Spinal cord (tissue), 10 donors: ENCODE results near the gene AIP. TPM values are rescaled to one million over a fixed set of nuclear protein-coding genes. Genes with fewer than 3 reads are reported as not detected.

Experiments used
- DNase-seq, 6 donors: peaks; one replicate each; pipeline versions ENCODE4 v3.0.0 to v3.0.0-alpha.2; 2013 to 2015; ENCODE audit warnings: low spot score in 6 of 6, low read depth in 4 of 6
- H3K27ac ChIP-seq: one replicate; pipeline ENCODE4 v1.5.1; 2013; ENCODE audit warnings: low read depth, low read length, control low read depth
- H3K27me3 ChIP-seq: one replicate; pipeline ENCODE4 v1.6.1; 2013; ENCODE audit warnings: low read length; ENCODE audit not compliant: control insufficient read depth, insufficient read depth
- H3K36me3 ChIP-seq: one replicate; pipeline ENCODE4 v1.6.1; 2013; ENCODE audit warnings: low read length; ENCODE audit not compliant: control insufficient read depth, insufficient read depth
- H3K4me1 ChIP-seq: one replicate; pipeline ENCODE4 v1.6.1; 2013; ENCODE audit warnings: low read length; ENCODE audit not compliant: control insufficient read depth, insufficient read depth
- H3K4me3 ChIP-seq: one replicate; pipeline ENCODE4 v1.5.1; 2013; ENCODE audit warnings: low read depth, low read length, control low read depth
- H3K9me3 ChIP-seq: one replicate; pipeline ENCODE4 v1.6.1; 2013; ENCODE audit warnings: low read length; ENCODE audit not compliant: control insufficient read depth, insufficient read depth
- WGBS: methylation state at CpG from one replicate; pipeline ENCODE4 v1.1.5; 2013; ENCODE audit warnings: missing lambda C conversion rate; ENCODE audit not compliant: insufficient coverage; 5-methylcytosine and 5-hydroxymethylcytosine counted together
- polyA plus RNA-seq, 2 donors: library from polyadenylated mRNA; unstranded; fragments of 120-200 nt; gene quantifications; one replicate each; pipeline ENCODE4 v1.2.1, GENCODE V29; 2013; ENCODE audit not compliant: insufficient read length in 2 of 2
- total RNA-seq, 2 donors: library from RNA; depleted of rRNA in 1 of 2; stranded (reverse); fragments of 120-200 nt in 1 of 2; fragments of >200 nt in 1 of 2; gene quantifications; one replicate each; pipeline versions ENCODE4 v1.2.3 to v1.2.4, GENCODE V29; 2013 to 2014
- donor health status: healthy.

The AIP gene
- total and polyA plus RNA-seq, 4 donors = 47.0 to 77.4 (median 65.1) TPM

DNA sequence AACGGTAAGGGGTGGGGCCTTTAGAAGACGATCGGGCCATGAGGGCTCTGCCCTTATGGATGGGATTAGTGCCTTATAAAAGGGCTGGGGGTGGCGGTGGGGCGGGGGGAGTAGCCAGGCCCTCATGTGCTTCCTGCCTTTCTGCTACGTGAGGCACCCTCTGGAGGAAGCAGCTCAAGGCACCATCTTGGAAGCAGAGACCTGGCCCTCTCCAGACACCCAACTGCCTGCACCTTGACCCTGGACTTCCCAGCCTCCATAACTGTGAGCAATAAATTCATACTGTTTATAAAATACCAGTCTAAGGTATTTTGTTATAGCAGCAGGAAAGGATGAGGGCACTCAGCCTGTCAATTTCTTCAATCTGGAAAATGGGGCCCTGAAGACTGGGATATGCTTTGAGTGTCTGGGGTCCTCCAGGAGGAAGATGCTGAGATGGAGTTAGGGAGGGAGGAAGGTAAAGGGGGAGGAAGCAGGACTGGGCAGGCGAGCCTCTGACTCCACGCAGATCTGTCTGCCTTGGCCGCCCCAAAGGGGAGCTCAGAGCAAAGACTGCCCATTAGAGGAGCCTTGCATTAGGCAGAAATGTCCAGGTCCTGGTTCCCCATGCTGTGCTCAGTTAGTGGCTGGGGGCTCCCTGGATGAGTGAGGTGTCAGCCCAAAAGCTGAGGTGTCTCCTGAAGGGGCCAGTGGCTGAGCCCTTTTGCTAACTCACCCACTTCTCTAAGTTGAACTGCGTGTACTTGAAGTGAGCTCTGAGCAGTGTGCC, 35.1 kb downstream of the AIP start:
- WGBS = 75% methylated on average over 10 of the region's 10 CpGs
- Histone ChIP-seq H3K27ac (no peak overlapping the region), H3K27me3 (peaks cover 3% of the 10 kb centered on the region), H3K4me1 (no peaks in the 10 kb centered on the region), H3K9me3 (no peaks in the 10 kb centered on the region), H3K4me3 (no peak overlapping the region), H3K36me3 (no peaks in the 10 kb centered on the region)
- DNase-seq = no peak

DNA sequence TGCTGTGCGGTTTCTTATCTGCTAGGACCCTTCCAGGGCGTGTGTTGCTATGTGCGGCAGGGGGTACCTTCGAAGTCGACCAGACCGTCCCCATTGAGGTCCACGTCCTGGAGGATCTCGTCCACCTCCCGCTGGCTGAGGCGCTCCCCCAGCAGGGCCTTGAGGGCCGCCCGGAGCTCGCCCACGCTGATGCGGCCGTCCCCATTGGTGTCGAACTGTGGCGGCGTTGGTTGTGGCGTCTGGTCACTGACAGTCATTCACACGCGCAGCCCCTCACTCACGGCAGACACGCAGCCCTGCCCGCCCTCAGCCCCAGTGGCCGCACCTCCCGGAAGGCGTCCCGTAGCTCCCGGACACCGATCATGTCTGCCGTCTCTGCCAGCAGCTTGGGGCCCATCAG, 36.9 kb downstream of the AIP start:
- H3K9me3 ChIP-seq = no peaks in the 10 kb centered on the region
- WGBS = 87% methylated on average over 32 of the region's 32 CpGs
- H3K27ac ChIP-seq = no peak overlapping the region
- H3K4me3 ChIP-seq = no peak overlapping the region
- H3K27me3 ChIP-seq = no peaks in the 10 kb centered on the region
- no peak for DNase-seq
- H3K4me1 ChIP-seq = peaks cover 7% of the 10 kb centered on the region
- H3K36me3 ChIP-seq = no peaks in the 10 kb centered on the region

DNA sequence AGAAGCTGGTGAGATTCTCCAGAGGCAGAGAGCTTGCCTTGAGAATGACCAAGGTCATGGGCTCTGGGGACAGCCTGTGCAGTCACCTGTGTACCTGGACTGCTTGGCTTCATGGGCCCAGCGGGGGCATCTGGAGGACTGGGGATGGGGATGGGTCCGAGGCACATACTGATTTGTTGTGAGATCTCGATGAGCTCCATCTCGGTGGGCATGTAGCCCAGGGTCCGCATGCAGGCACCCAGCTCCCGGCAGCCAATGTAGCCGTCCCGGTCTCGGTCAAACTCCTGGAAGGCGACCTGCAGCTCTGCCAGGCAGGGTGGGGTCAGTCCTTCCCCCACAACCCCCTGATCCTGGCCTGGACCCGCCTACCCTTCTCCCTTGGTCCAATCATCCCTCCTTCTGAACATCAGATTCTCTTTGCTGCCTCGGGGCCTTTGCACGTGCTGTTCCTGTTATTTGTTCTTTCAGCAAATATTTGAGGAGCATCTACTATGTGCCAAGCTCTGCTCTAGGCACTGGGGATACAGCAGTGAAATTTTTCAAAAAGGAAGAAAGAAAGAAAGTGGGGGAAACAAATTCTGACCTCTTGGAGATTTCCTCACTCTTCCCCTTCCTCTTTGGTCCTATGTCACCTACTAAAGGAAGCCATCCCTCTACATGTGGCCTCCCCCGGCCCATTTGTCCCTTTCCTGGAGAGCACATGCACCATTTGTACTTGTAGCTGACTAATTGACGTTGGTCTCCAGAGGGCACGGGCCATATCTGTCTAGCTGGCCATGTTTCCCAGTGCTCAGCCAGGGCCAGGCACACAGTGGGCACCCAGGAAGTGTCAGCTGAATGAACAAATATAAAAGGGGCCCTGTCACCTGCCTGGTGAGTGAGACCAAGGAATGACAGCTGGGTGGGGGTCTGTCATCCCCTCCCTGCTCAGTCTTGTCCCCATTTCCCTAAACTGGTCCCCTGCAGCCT, 38.3 kb downstream of the AIP start:
- Histone ChIP-seq H3K4me1 (peaks cover 7% of the 10 kb centered on the region), H3K27ac (no peak overlapping the region), H3K36me3 (no peaks in the 10 kb centered on the region), H3K9me3 (no peaks in the 10 kb centered on the region), H3K4me3 (no peak overlapping the region), H3K27me3 (no peaks in the 10 kb centered on the region)
- 83% methylated on average over 16 of the region's 16 CpGs for WGBS
- DNase-seq = no peak

DNA sequence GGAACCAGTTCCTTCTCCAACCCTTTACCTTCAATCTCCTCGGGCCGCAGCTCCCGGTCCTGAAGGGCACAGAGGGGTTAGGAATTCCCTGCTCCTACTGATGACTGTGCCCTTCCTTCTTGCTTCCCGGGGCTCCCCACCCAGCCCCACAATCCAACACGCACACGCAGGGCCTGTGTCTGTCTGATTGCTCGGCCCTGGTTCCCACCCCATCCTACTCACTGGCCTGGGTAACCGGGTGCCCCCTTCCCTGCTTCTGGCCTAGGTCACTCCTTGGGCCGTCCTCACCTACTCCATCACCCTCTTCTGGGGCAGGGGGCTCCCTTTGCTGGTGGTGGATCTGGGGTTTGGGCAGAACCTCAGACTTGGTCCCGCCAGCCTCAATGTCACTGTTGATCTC, 39.1 kb downstream of the AIP start:
- H3K36me3 ChIP-seq = no peaks in the 10 kb centered on the region
- no peaks in the 10 kb centered on the region for H3K9me3 ChIP-seq
- DNase-seq = no peak
- no peaks in the 10 kb centered on the region for H3K27me3 ChIP-seq
- 86% methylated on average over 6 of the region's 10 CpGs for WGBS
- peaks cover 7% of the 10 kb centered on the region for H3K4me1 ChIP-seq
- no peak overlapping the region for H3K27ac ChIP-seq
- no peak overlapping the region for H3K4me3 ChIP-seq

DNA sequence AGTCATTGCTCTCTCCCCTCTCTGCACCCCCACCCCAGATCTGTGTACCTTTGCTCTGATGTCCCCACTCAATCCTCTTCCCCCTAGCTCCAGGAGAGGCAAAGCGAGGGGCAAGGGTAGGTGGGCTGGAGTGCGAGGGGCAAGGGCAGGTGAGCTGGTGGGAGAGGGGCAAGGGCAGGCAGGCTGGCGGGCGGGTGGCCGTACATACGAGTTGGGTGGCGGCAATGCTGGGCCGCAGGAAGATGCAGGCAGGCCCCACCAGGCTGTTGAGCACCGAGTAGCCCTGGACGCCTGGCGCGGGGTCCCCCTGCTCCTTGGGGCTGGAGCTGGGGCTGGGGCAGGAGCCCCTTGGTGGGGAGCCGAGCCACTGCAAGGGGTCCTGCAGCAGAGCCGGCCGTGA, 39.5 kb downstream of the AIP start:
- Histone ChIP-seq H3K4me3 (no peak overlapping the region), H3K36me3 (no peaks in the 10 kb centered on the region), H3K9me3 (no peaks in the 10 kb centered on the region), H3K4me1 (peaks cover 7% of the 10 kb centered on the region), H3K27ac (no peak overlapping the region), H3K27me3 (no peaks in the 10 kb centered on the region)
- DNase-seq = no peak
- WGBS = 90% methylated on average over 13 of the region's 15 CpGs

DNA sequence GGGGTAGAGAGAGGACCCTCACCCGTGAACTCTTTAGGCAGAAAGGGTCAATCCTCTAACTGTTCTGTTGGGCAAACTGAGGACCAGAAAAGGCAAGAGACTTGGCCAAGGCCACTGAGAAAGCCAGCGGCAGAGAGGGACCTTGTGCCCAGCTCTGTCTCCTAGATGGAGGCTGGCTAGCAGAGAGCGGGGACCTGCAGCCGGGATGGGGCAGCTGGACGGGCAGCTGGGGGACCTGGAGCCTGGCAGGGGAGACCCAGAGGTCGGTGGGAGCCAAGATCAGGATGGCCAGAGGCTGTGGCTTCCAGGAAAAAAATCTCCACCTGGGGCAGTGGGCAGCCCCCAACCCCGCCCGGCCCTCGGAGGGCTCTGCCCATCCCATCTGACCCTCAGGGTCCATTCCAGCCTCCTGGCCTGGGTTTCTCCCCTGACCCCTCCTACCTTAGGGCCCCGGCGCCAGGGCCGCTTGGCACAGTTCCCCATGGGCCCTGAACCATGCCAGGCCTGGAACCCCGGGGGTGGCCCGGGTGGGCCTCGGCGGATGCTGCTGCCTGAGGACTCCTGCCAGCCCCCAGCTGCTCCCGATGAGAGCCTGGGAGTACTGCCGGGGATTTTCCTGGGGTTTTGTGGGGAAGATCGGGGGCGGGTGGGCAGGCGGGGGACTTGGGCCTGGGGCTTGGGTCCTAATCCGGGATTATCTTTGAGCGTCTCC, 40.2 kb downstream of the AIP start, which contains the start of gene CABP2:
TSS of gene CABP2 (minus strand) at position 603 of the 712 bp plus-strand sequence. CDS start at position 483, 120 bp downstream.
- Histone ChIP-seq H3K4me3 (no peak within 1 kb of the TSS), H3K36me3 (no peaks in the 10 kb centered on the region), H3K27ac (no peak within 1 kb of the TSS), H3K27me3 (no peaks in the 10 kb centered on the region), H3K9me3 (no peaks in the 10 kb centered on the region), H3K4me1 (peaks cover 7% of the 10 kb centered on the region)
- no peak for DNase-seq
- WGBS = 78% methylated on average over 17 of the region's 23 CpGs

DNA sequence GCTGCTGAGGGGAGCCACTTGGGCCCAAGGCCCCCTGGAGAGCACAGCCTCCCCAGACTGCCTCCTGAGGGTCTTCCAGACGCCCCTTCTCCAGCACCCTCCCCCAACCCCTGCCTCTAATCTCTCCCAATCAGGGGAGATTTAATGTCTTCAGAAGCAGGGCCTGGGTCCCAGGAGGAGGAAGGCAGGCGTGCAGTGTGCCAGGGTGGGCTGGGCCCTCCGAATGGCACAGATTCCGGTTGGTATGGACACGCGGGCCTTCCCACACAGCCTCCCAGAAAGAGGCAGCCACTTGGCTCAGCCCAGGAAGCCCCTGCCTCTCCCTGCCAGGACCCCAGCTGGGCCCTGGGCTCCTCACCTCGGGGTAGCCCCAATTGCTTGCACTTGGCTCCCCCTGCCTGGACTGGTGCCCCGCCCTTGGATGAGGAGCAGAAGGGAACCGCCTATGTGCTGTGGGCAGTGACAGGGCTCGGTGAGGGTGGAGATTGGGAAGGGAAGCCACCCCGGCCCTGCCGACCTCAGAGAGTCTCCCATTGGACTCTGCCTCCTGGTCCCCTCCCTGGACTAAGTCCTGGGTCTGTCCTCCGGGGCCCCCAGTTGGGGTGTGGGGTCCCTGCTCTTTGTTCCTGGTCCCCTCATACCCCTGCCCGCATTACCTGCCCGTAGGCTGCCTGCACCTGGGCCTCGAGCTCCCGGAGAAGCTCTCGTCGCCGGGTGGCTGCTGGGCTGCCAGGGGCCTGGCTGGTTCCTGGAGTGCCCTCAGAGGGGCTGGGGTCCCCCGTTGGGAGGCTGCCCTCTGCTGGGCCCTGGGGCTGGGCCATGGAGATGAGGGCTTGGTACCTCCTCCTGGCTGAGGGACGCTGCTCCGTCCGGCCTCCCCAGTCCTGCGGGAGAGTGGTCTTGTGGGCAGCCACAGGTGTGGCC, 41.0 kb downstream of the AIP start:
- Histone ChIP-seq H3K27ac (no peak overlapping the region), H3K4me1 (peaks cover 7% of the 10 kb centered on the region), H3K4me3 (no peak overlapping the region), H3K36me3 (no peaks in the 10 kb centered on the region), H3K9me3 (no peaks in the 10 kb centered on the region), H3K27me3 (no peaks in the 10 kb centered on the region)
- 84% methylated on average over 23 of the region's 25 CpGs for WGBS
- DNase-seq = no peak

DNA sequence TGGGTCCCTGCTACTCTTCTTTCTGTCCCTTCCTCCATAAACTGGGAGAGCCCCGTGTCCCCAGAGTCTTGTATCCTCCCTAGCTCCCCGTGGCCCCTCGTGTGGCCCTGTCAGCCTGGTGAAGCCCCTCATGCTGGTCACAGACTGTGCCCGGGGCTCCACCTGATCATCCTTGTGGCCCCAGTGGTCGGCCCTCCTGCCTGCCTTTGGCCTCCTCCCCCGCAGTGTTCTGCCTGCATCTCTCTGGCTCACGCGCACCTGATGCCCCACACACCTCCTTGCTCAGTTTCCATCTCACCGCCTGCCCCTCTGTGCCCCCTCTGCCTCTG, 41.6 kb downstream of the AIP start:
- Histone ChIP-seq H3K36me3 (no peaks in the 10 kb centered on the region), H3K27me3 (no peaks in the 10 kb centered on the region), H3K4me3 (no peak overlapping the region), H3K27ac (no peak overlapping the region), H3K9me3 (no peaks in the 10 kb centered on the region), H3K4me1 (peaks cover 7% of the 10 kb centered on the region)
- WGBS = 86% methylated on average over 9 of the region's 9 CpGs
- no peak for DNase-seq
